K562 (cell line): Measurements from ENCODE around the gene PUS7. TPM values are rescaled to one million over a fixed set of nuclear protein-coding genes. Genes with fewer than 3 reads are reported as not detected.
A peak's percentile ranks its signal among the peaks of the same experiment; 100 is the strongest.

Experiments used
- CBX2 ChIP-seq: fragments of 200-600 bp; sonication (generic); IDR thresholded peaks from one replicate; pipeline ENCODE4 v1.6.1; 2012; ENCODE audit warnings: mild to moderate bottlenecking, low read length, inconsistent platforms; ENCODE audit not compliant: insufficient read depth, poor library complexity, severe bottlenecking
- ELF4 ChIP-seq: fragments of 450-650 bp; formaldehyde crosslinking; IDR thresholded peaks from 2 replicates; pipeline ENCODE4 v1.4.0; 2022; ENCODE audit warnings: missing genetic modification characterization
- ETV5 ChIP-seq: sonication (generic); formaldehyde crosslinking; IDR thresholded peaks from 2 replicates; pipeline ENCODE4 v1.4.0; 2020; ENCODE audit warnings: low read depth, mild to moderate bottlenecking, missing genetic modification reagents
- FIP1L1 ChIP-seq: fragments of 200-400 bp; formaldehyde crosslinking; IDR thresholded peaks from 2 replicates; pipeline ENCODE4 v1.6.1; 2018; ENCODE audit warnings: mild to moderate bottlenecking, low read depth, low read length; ENCODE audit not compliant: poor library complexity, severe bottlenecking
- L3MBTL2 ChIP-seq: fragments of 450-650 bp; IDR thresholded peaks from 2 replicates; pipeline ENCODE4 v1.6.1; 2016; ENCODE audit warnings: mild to moderate bottlenecking, moderate library complexity
- MEF2A ChIP-seq: IDR thresholded peaks from 2 replicates; pipeline ENCODE4 v1.6.1; 2011; ENCODE audit warnings: low read depth, mild to moderate bottlenecking, low read length, moderate library complexity; ENCODE audit not compliant: control insufficient read depth
- NELFE ChIP-seq: IDR thresholded peaks from 2 replicates; pipeline ENCODE4 v1.6.1; 2011; ENCODE audit warnings: mild to moderate bottlenecking; ENCODE audit not compliant: insufficient read depth, insufficient read length
- NR2C1 ChIP-seq, 2 experiments: fragments of 450-650 bp; IDR thresholded peaks; 2 replicates each; pipeline ENCODE4 v1.6.1; 2017; ENCODE audit warnings: mild to moderate bottlenecking in 2 of 2, antibody characterized with exemption in 1 of 2, inconsistent platforms in 1 of 2, missing compliant biosample characterization in 1 of 2, missing genetic modification characterization in 1 of 2
- NUFIP1 ChIP-seq: fragments of 450-650 bp; IDR thresholded peaks from 2 replicates; pipeline ENCODE4 v1.6.1; 2018; ENCODE audit not compliant: partially characterized antibody
- PHF20 ChIP-seq: fragments of 450-650 bp; IDR thresholded peaks from 2 replicates; pipeline ENCODE4 v1.6.1; 2018; ENCODE audit not compliant: partially characterized antibody
- POLR2AphosphoS5 ChIP-seq: IDR thresholded peaks from 2 replicates; pipeline ENCODE4 v1.6.1; 2011; ENCODE audit warnings: mild to moderate bottlenecking, low read depth, low read length, moderate library complexity; ENCODE audit not compliant: control insufficient read depth, insufficient read depth
- ZNF431 ChIP-seq: sonication (generic); formaldehyde crosslinking; IDR thresholded peaks from 2 replicates; pipeline ENCODE4 v1.8.0; 2022; ENCODE audit warnings: mild to moderate bottlenecking, missing genetic modification reagents
- polyA plus RNA-seq, 8 experiments: library from polyadenylated mRNA; depleted of rRNA in 4 of 8; stranded (reverse) in 5 of 8; unstranded in 3 of 8; fragments of >200 nt; fragmentation: Nextera tagmentation in 2 of 8; fragmentation: Illumina TruSeq in 1 of 8; extraction: Ambion mirVana in 2 of 8; extraction: Trizol in 1 of 8; gene quantifications; 2 replicates each; pipeline versions ENCODE4 v1.2.1 to v1.2.3, GENCODE V29; 2011 to 2014; ENCODE audit warnings: inconsistent platforms in 1 of 8, missing spikeins in 1 of 8
- total RNA-seq, 7 experiments: library from RNA; depleted of rRNA in 6 of 7; stranded (reverse); fragments of >200 nt in 6 of 7; fragmentation: Illumina TruSeq in 2 of 7; extraction: Trizol in 2 of 7; gene quantifications; 2 replicates each; pipeline versions ENCODE4 v1.2.1 to v1.2.3, GENCODE V29; 2011 to 2021; ENCODE audit warnings: low replicate concordance in 1 of 7
- TF ChIP-seq, protein P1 (sequence below): IDR thresholded peaks from 3 replicates; pipeline ENCODE4 v1.6.1; 2011; ENCODE audit warnings: borderline replicate concordance, mild to moderate bottlenecking; ENCODE audit not compliant: insufficient read length, insufficient read depth
- TF ChIP-seq, protein P2 (sequence below): fragments of 450-650 bp; formaldehyde crosslinking; conservative IDR thresholded peaks from 2 replicates; pipeline ENCODE4 v1.4.0; 2022; ENCODE audit warnings: mild to moderate bottlenecking, missing genetic modification characterization
- TF ChIP-seq, protein P3 (sequence below): IDR thresholded peaks from 2 replicates; pipeline ENCODE4 v1.6.1; 2011; ENCODE audit warnings: borderline replicate concordance, low read depth, mild to moderate bottlenecking, moderate library complexity, low read length; ENCODE audit not compliant: insufficient read depth, poor library complexity, severe bottlenecking
- TF ChIP-seq, protein P4 (sequence below): sonication (generic); formaldehyde crosslinking; IDR thresholded peaks from 2 replicates; pipeline ENCODE4 v1.8.0; 2022; ENCODE audit warnings: missing genetic modification reagents, mild to moderate bottlenecking, moderate library complexity, borderline replicate concordance
- TF ChIP-seq, protein P5 (sequence below): fragments of 450-650 bp; IDR thresholded peaks from 2 replicates; pipeline ENCODE4 v1.6.1; 2016; ENCODE audit warnings: mild to moderate bottlenecking

Gene PUS7
- total and polyA plus RNA-seq, 9 of the 15 experiments (the other 6 are each of a cell fraction or from before 2014, with no cell fraction given) = 15.1 to 95.6 (median 63.2) TPM

DNA sequence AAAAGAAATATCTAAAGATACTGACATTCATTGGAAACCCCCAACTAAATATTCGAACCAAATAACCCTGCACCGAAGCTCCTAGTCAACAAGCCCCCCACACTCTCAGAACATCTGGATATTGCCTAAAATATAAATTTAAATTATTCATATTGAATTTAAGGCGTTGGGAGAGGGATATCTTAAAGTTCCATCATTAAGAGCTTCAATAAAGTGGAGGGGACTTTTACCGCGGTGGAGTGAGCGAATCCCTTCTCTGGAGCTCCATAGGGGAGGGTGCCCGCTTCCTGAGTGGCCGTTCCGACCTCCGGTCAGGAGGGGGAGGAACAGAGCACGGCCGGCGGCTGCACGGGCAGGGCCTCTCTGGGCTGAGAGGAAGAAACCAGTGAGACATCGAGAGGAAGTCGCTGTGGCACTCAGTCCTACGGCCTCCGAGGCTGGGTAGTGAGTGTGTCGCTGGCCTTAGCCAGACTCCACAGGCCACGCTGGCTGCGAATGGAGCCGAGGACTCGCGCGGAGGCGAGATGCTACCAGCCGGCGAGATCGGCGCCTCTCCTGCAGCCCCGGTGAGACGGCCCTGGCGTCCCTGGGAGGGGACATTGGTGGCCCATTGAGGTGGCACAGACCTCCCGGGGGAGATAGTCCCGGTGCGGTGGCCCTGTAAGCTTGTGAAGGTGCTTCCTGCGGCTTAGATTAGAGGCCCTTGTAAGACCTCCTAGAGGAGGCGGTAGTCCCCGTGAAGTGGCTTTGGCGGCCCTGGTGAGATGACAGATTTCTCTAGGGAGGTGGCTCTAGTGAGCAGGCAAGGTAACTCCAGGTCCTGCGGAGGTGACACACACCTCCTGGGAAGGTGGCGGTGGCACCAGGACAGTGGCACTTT, 10.0 kb upstream of the PUS7 start, which contains the start of gene RINT1 (continued):
- TF ChIP-seq, protein P1, sequence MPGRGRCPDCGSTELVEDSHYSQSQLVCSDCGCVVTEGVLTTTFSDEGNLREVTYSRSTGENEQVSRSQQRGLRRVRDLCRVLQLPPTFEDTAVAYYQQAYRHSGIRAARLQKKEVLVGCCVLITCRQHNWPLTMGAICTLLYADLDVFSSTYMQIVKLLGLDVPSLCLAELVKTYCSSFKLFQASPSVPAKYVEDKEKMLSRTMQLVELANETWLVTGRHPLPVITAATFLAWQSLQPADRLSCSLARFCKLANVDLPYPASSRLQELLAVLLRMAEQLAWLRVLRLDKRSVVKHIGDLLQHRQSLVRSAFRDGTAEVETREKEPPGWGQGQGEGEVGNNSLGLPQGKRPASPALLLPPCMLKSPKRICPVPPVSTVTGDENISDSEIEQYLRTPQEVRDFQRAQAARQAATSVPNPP = no peak
- TF ChIP-seq PHF20 = peak; percentile 97
- TF ChIP-seq NR2C1 (IDR thresholded peaks at IDR 0.05) = peak; percentile 67; the same call in 1 of the 2 replicates
- TF ChIP-seq NR2C1 (tag; IDR thresholded peaks at IDR 0.05) = no peak
- TF ChIP-seq FIP1L1 = peak; percentile 72
- peak; percentile 87 for TF ChIP-seq ZNF431 (CRISPR knock-in tag)
- TF ChIP-seq, protein P2, sequence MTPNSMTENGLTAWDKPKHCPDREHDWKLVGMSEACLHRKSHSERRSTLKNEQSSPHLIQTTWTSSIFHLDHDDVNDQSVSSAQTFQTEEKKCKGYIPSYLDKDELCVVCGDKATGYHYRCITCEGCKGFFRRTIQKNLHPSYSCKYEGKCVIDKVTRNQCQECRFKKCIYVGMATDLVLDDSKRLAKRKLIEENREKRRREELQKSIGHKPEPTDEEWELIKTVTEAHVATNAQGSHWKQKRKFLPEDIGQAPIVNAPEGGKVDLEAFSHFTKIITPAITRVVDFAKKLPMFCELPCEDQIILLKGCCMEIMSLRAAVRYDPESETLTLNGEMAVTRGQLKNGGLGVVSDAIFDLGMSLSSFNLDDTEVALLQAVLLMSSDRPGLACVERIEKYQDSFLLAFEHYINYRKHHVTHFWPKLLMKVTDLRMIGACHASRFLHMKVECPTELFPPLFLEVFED (CRISPR knock-in tag) = 0 out of 2 replicates have a peak, but pooled peaks have one; percentile 39
- no peak for TF ChIP-seq CBX2
- TF ChIP-seq, protein P3, sequence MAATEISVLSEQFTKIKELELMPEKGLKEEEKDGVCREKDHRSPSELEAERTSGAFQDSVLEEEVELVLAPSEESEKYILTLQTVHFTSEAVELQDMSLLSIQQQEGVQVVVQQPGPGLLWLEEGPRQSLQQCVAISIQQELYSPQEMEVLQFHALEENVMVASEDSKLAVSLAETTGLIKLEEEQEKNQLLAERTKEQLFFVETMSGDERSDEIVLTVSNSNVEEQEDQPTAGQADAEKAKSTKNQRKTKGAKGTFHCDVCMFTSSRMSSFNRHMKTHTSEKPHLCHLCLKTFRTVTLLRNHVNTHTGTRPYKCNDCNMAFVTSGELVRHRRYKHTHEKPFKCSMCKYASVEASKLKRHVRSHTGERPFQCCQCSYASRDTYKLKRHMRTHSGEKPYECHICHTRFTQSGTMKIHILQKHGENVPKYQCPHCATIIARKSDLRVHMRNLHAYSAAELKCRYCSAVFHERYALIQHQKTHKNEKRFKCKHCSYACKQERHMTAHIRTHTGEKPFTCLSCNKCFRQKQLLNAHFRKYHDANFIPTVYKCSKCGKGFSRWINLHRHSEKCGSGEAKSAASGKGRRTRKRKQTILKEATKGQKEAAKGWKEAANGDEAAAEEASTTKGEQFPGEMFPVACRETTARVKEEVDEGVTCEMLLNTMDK = peak; percentile 87
- TF ChIP-seq, protein P4, sequence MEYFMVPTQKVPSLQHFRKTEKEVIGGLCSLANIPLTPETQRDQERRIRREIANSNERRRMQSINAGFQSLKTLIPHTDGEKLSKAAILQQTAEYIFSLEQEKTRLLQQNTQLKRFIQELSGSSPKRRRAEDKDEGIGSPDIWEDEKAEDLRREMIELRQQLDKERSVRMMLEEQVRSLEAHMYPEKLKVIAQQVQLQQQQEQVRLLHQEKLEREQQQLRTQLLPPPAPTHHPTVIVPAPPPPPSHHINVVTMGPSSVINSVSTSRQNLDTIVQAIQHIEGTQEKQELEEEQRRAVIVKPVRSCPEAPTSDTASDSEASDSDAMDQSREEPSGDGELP (CRISPR knock-in tag) = peak; percentile 82; the same call in 1 of the 2 replicates
- peak; percentile 27 for TF ChIP-seq NELFE
- 0 out of 2 replicates have a peak, but pooled peaks have one; percentile 28 for TF ChIP-seq ELF4 (CRISPR knock-in tag)
- peak; percentile 78 for TF ChIP-seq L3MBTL2
- no peak for TF ChIP-seq MEF2A
- peak; percentile 97 for TF ChIP-seq POLR2AphosphoS5
- peak; percentile 81 for TF ChIP-seq NUFIP1
- TF ChIP-seq ETV5 = peak; percentile 97
- TF ChIP-seq, protein P5, sequence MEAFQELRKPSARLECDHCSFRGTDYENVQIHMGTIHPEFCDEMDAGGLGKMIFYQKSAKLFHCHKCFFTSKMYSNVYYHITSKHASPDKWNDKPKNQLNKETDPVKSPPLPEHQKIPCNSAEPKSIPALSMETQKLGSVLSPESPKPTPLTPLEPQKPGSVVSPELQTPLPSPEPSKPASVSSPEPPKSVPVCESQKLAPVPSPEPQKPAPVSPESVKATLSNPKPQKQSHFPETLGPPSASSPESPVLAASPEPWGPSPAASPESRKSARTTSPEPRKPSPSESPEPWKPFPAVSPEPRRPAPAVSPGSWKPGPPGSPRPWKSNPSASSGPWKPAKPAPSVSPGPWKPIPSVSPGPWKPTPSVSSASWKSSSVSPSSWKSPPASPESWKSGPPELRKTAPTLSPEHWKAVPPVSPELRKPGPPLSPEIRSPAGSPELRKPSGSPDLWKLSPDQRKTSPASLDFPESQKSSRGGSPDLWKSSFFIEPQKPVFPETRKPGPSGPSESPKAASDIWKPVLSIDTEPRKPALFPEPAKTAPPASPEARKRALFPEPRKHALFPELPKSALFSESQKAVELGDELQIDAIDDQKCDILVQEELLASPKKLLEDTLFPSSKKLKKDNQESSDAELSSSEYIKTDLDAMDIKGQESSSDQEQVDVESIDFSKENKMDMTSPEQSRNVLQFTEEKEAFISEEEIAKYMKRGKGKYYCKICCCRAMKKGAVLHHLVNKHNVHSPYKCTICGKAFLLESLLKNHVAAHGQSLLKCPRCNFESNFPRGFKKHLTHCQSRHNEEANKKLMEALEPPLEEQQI = peak; percentile 95
